HEK293T (cell line): ENCODE measurements around the gene DISP3.
A peak's percentile ranks its signal among the peaks of the same experiment; 100 is the strongest.

Experiments used
- CTCF ChIA-PET: fragments of 350-600 bp; formaldehyde crosslinking; extraction: SDS; loops from one replicate; lab custom pipeline; 2021; ENCODE audit warnings: antibody characterized with exemption, inconsistent platforms; lab: Yijun Ruan, JAX
- POLR2A ChIA-PET: fragments of 350-600 bp; formaldehyde crosslinking; extraction: SDS; loops from one replicate; lab custom pipeline; 2020; ENCODE audit warnings: antibody characterized with exemption, inconsistent platforms; lab: Yijun Ruan, JAX
- DNase-seq: peaks from one replicate; pipeline ENCODE4 v3.0.0; 2012; ENCODE audit warnings: mixed read lengths; ENCODE audit errors: extremely low spot score
- ARNT ChIP-seq: fragments of 450-650 bp; IDR thresholded peaks from 2 replicates; pipeline ENCODE4 v1.6.1; 2017; ENCODE audit warnings: mild to moderate bottlenecking
- BHLHE40 ChIP-seq: fragments of 450-650 bp; IDR thresholded peaks from 2 replicates; pipeline ENCODE4 v1.6.1; 2016; ENCODE audit warnings: mild to moderate bottlenecking, moderate library complexity, borderline replicate concordance
- CTBP1 ChIP-seq: fragments of 450-650 bp; IDR thresholded peaks from 2 replicates; pipeline ENCODE4 v1.6.1; 2016; ENCODE audit warnings: borderline replicate concordance
- ELF4 ChIP-seq: fragments of 450-650 bp; IDR thresholded peaks from 2 replicates; pipeline ENCODE4 v1.6.1; 2017; ENCODE audit warnings: antibody characterized with exemption
- FOXA1 ChIP-seq: fragments of 450-650 bp; IDR thresholded peaks from 2 replicates; pipeline ENCODE4 v1.6.1; 2016; ENCODE audit warnings: mild to moderate bottlenecking
- FOXK2 ChIP-seq: fragments of 450-650 bp; IDR thresholded peaks from 2 replicates; pipeline ENCODE4 v1.6.1; 2016; ENCODE audit warnings: mild to moderate bottlenecking
- FOXM1 ChIP-seq: fragments of 450-650 bp; IDR thresholded peaks from 2 replicates; pipeline ENCODE4 v1.6.1; 2017; ENCODE audit warnings: mild to moderate bottlenecking, borderline replicate concordance
- HDGF ChIP-seq: fragments of 450-650 bp; IDR thresholded peaks from 2 replicates; pipeline ENCODE4 v1.6.1; 2017; ENCODE audit warnings: antibody characterized with exemption, borderline replicate concordance
- L3MBTL2 ChIP-seq: fragments of 450-650 bp; conservative IDR thresholded peaks from 2 replicates; pipeline ENCODE4 v1.6.1; 2016; ENCODE audit warnings: mild to moderate bottlenecking
- LEF1 ChIP-seq: fragments of 450-650 bp; IDR thresholded peaks from 2 replicates; pipeline ENCODE4 v1.6.1; 2017; ENCODE audit warnings: mild to moderate bottlenecking, borderline replicate concordance
- NFRKB ChIP-seq: fragments of 450-650 bp; IDR thresholded peaks from 2 replicates; pipeline ENCODE4 v1.6.1; 2016; ENCODE audit warnings: mild to moderate bottlenecking, moderate library complexity
- SP1 ChIP-seq: fragments of 450-650 bp; IDR thresholded peaks from 2 replicates; pipeline ENCODE4 v1.6.1; 2017
- SUZ12 ChIP-seq: fragments of 450-650 bp; IDR thresholded peaks from 2 replicates; pipeline ENCODE4 v1.6.1; 2016; ENCODE audit warnings: mild to moderate bottlenecking
- TARDBP ChIP-seq: fragments of 450-650 bp; IDR thresholded peaks from 2 replicates; pipeline ENCODE4 v1.6.1; 2016
- ZNF384 ChIP-seq: fragments of 450-650 bp; IDR thresholded peaks from 2 replicates; pipeline ENCODE4 v1.6.1; 2016
- TF ChIP-seq, protein P1 (sequence below): fragments of 450-650 bp; IDR thresholded peaks from 2 replicates; pipeline ENCODE4 v1.6.1; 2016

The DISP3 gene

DNA sequence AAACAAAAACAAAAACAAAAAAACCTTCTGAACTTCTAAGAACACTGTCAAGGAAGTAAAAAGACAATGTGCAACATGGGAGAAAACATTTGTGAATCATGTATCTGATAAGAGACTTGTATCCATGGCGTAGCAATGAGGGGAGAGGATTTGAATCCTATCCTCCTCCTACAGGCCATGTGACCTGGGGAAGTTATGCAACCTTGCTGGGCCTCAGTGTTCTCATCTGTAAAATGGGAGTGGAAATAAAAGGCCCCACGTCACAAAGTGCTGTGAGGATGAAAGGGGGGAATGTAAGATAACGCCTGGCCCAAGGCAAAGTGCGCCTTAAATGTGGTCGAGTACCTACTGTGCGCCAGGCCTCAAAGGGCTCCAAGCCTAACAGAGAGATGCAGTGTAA, 83.7 kb downstream of the DISP3 start:
- DNase-seq = no peak
- ChIA-PET POLR2A (no interaction called here), CTCF (no interaction called here)
- no peak for TF ChIP-seq FOXA1
- TF ChIP-seq SUZ12 = no peak
- no peak for TF ChIP-seq L3MBTL2
- no peak for TF ChIP-seq ELF4
- no peak for TF ChIP-seq NFRKB
- TF ChIP-seq HDGF = no peak
- no peak for TF ChIP-seq BHLHE40
- no peak for TF ChIP-seq ARNT
- TF ChIP-seq FOXK2 = no peak
- TF ChIP-seq TARDBP = no peak
- TF ChIP-seq CTBP1 = no peak
- TF ChIP-seq SP1 = no peak
- no peak for TF ChIP-seq FOXM1
- TF ChIP-seq ZNF384 = no peak
- no peak for TF ChIP-seq LEF1

DNA sequence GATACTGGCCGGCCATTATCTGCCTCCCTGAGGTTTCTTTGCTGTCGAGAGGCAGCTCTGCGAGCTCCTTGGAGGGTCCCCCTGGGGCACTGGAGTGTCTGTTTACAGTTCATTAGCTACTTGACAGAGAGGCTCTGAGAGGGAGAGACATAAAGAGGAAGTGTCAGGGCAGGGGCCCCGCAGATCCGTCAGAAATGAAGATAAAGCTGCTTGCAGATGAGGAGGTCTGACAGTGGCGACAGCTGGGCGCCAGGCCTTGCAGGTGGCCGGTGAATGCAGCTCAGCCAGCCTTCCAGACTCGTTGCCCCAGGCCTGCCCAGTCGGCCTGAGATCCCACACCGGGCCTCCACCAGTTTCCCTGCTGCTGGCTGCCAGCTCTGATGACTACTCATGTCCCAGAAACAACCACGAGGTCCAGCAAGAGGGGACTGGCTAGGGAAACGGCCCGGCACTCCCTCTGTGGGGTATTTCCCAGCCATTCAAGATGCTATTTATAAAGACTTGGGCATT, 84.7 kb downstream of the DISP3 start:
- POLR2A ChIA-PET = interaction anchor here (1.1 kb wide), 1 partner anchor 9 kb away, joined by 3 read pairs; no protein-coding TSS in a partner anchor
- CTCF ChIA-PET = interaction anchor here (1.7 kb wide), 1 partner anchor 9 kb away, joined by 11 read pairs; no protein-coding TSS in a partner anchor
- DNase-seq = peak; percentile 20
- TF ChIP-seq TARDBP (no peak), FOXA1 (no peak), HDGF (no peak), SUZ12 (no peak), L3MBTL2 (no peak), ARNT (no peak)
- TF ChIP-seq, protein P1, sequence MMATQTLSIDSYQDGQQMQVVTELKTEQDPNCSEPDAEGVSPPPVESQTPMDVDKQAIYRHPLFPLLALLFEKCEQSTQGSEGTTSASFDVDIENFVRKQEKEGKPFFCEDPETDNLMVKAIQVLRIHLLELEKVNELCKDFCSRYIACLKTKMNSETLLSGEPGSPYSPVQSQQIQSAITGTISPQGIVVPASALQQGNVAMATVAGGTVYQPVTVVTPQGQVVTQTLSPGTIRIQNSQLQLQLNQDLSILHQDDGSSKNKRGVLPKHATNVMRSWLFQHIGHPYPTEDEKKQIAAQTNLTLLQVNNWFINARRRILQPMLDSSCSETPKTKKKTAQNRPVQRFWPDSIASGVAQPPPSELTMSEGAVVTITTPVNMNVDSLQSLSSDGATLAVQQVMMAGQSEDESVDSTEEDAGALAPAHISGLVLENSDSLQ = no peak

DNA sequence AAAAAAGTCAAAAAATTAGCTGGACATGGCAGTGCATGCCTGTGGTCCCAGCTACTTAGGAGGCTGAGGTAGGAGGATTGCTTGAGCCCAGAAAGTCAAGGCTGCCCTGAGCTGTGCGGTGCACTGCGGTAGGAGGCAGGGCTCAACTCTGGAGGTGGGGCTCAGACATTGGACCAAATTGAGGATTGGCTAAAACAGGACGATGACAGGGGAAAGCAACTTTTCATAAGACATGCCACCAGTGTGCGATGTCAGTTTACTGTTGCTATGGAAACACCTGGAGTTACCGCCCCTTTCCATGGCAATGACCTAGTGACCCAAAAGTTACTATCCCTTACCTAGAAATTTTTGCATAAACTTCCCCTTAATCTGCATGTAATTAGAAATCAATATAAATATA, 85.3 kb downstream of the DISP3 start:
- CTCF ChIA-PET = interaction anchor here (1.7 kb wide), 1 partner anchor 8 kb away, joined by 11 read pairs; no protein-coding TSS in a partner anchor
- no peak for DNase-seq
- TF ChIP-seq HDGF (no peak), SP1 (no peak)

DNA sequence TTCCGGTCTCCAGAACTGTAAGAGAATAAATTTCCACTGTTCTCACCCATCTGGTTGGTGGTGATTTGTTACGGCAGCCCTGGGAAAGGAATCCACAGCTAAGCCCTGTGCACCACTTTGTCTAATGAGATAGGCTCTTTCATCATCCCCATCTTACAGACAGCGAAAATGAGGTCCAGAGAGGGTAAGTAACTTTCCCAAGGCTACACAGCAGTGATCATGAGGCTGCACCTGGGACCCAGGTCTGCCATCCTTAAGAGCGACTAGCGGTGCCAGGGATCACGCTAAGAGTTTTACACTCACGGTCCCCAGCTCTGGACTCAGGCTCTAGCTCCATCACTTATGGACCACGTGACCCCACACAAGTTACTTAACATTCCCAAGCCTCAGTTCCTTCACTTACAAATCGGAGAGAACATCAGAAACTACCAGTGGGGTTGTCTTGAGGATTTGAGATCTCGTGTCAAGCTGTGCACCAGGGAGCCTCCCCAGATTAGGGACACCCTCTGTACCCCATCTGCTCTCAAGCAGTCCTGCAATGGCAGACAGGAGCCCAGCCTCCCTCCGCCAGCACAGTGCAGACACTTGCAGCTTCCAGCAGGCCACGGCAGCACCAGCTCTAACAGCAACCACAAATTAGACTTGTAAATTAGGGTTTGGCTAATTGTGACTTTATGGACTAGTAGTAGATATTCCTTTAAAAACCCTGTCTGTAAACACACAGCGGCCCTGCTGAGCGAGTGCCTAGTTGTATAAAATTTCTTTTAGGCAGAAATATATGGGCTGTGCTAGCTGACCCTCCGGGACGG, 87.3 kb downstream of the DISP3 start:
- TF ChIP-seq SP1 (no peak), ARNT (no peak), FOXA1 (no peak), SUZ12 (no peak), ZNF384 (no peak), L3MBTL2 (no peak), NFRKB (no peak), FOXM1 (no peak), CTBP1 (no peak)
- TF ChIP-seq, protein P1 = no peak
- CTCF ChIA-PET = no interaction called here
- no peak for DNase-seq
- POLR2A ChIA-PET = no interaction called here

More for the DNA sequence above, 85.3 kb downstream of the DISP3 start:
- POLR2A ChIA-PET = interaction anchor here (1.1 kb wide), 1 partner anchor 8 kb away, joined by 3 read pairs; no protein-coding TSS in a partner anchor

DNA sequence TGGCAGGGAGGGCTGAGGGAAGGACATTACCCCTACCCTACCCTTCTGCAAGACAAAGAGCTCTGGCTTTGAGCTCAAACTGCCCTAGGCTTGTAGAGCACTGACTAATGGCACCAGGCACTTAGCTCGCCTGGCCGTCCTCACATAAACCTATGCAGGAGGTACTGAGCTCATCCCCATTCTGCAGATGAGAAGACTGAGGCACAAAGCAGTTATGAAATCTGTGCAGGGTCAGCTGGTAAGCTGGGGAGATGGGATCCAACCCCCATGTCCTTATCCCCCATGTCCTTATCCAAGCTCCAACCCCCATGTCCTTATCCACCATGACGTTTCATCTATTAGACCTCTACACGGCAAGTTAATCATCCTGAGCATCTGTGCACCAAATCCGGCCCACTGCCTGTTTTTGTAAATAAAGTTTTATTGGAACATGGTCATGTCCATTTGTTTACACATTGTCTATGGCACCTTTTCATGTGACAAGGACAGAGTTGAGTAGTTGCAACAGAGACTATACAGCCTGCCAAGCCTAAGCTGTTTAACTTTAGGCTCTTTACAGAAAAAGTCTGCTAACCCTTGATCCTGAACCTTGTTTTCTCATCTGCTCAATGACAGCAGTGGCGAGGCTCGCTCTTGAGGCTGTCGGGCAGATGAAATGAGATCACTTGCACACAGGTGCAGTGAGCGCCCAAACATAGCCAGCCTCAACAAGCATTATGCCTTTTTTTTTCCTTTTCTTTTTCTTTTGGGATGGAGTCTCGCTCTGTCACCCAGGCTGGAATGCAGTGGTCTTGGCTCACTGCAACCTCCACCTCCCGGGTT, 88.5 kb downstream of the DISP3 start:
- ChIA-PET CTCF (interaction anchor here (0.9 kb wide), 1 partner anchor 9 kb away, joined by 3 read pairs; no protein-coding TSS in a partner anchor), POLR2A (no interaction called here)
- TF ChIP-seq L3MBTL2 (no peak), FOXK2 (no peak), ARNT (no peak), NFRKB (no peak), LEF1 (no peak), HDGF (no peak), SUZ12 (no peak), BHLHE40 (no peak), TARDBP (no peak), FOXM1 (no peak), FOXA1 (no peak), CTBP1 (no peak), SP1 (no peak), ZNF384 (no peak), ELF4 (no peak)
- TF ChIP-seq, protein P1 = no peak
- DNase-seq = no peak

DNA sequence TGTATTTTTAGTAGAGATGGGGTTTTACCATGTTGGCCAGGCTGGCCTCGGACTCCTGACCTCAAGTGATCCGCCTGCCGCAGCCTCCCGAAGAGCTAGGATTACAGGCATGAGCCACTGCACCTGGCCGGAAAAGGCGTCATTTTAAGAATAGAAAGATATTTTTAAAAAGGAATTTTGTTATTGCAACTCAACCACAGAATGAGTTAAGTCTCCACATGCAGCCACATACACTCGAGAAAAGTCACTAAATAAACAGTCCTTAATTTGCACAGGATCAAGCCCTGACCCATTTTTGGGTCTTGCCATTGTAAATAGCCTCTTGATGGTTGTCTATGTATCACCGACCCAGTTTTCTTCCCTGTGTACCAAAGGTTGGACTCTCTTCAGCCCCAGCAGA, 89.7 kb downstream of the DISP3 start:
- no peak for DNase-seq
- TF ChIP-seq FOXM1 = no peak
- CTCF ChIA-PET = no interaction called here
- POLR2A ChIA-PET = no interaction called here
